H1 (cell line): Measurements from ENCODE around the gene CBFA2T2. TPM values are rescaled to one million over a fixed set of nuclear protein-coding genes. Genes with fewer than 3 reads are reported as not detected.

Experiments used
- CTCF ChIA-PET: fragments of 300-600 bp; sonication (Branson Sonifier 250); formaldehyde crosslinking; loops from one replicate; lab custom pipeline; 2021; ENCODE audit not compliant: partially characterized antibody; lab: Charles Lee
- POLR2A ChIA-PET: fragments of 300-600 bp; sonication (Branson Sonifier 250); formaldehyde crosslinking; loops from one replicate; lab custom pipeline; 2021; ENCODE audit warnings: inconsistent platforms; ENCODE audit not compliant: partially characterized antibody; lab: Charles Lee
- DNase-seq, 2 experiments: peaks; one replicate each; pipeline versions ENCODE4 v3.0.0 to v3.0.0-alpha.2; 2010 to 2022; ENCODE audit warnings: low spot score in 2 of 2, low read depth in 1 of 2, mixed read lengths in 1 of 2
- FAIRE-seq: peaks from 2 replicates; lab custom pipeline; 2011; peaks lifted over from hg19 to GRCh38; lab: Jason Lieb, UNC
- H2AFZ ChIP-seq: 2 replicates; pipeline ENCODE4 v1.8.1; 2012; ENCODE audit warnings: low read length, inconsistent platforms
- H2AK5ac ChIP-seq: 2 replicates; pipeline ENCODE4 v1.6.1; 2013; ENCODE audit warnings: low read depth, low read length
- H2BK120ac ChIP-seq: replicated peaks from 2 replicates; pipeline ENCODE3; 2013; ENCODE audit warnings: low read depth, low read length, inconsistent platforms
- H2BK12ac ChIP-seq: 2 replicates; pipeline ENCODE4 v1.6.1; 2013; ENCODE audit warnings: low read depth, low read length
- H2BK15ac ChIP-seq: 2 replicates; pipeline ENCODE4 v1.6.1; 2013; ENCODE audit warnings: low read length
- H2BK20ac ChIP-seq: 2 replicates; pipeline ENCODE4 v1.6.1; 2013; ENCODE audit warnings: low read length
- H2BK5ac ChIP-seq: 2 replicates; pipeline ENCODE4 v1.6.1; 2013; ENCODE audit warnings: low read depth, low read length
- H3K14ac ChIP-seq: 2 replicates; pipeline ENCODE4 v1.6.1; 2013; ENCODE audit warnings: inconsistent platforms; ENCODE audit not compliant: insufficient read length
- H3K18ac ChIP-seq: 2 replicates; pipeline ENCODE4 v1.6.1; 2013; ENCODE audit warnings: low read length; ENCODE audit errors: extremely low read depth
- H3K23ac ChIP-seq: 2 replicates; pipeline ENCODE4 v1.6.1; 2013; ENCODE audit warnings: inconsistent platforms; ENCODE audit not compliant: insufficient read length
- H3K23me2 ChIP-seq: 2 replicates; pipeline ENCODE4 v1.6.1; 2013; ENCODE audit warnings: low read depth, low read length
- H3K27ac ChIP-seq: 2 replicates; pipeline ENCODE4 v1.6.1; 2011; ENCODE audit warnings: low read depth, low read length, inconsistent platforms
- H3K27me3 ChIP-seq, 4 experiments: replicated peaks in 1 of 4; 1 replicate in 1 of 4; 2 replicates in 3 of 4; pipeline versions ENCODE4 v1.6.1 to v1.8.1; 2011 to 2013; ENCODE audit warnings: low read length in 3 of 4, mild to moderate bottlenecking in 3 of 4, inconsistent platforms in 2 of 4, mixed read lengths in 2 of 4, moderate library complexity in 1 of 4; ENCODE audit not compliant: control insufficient read depth in 3 of 4, insufficient read depth in 3 of 4; ENCODE audit errors: extremely low read depth in 1 of 4
- H3K36me3 ChIP-seq, 4 experiments: 2 replicates each; pipeline versions ENCODE4 v1.6.1 to v1.8.1; 2011 to 2013; ENCODE audit warnings: mild to moderate bottlenecking in 4 of 4, low read length in 3 of 4, moderate library complexity in 2 of 4, control low read depth in 1 of 4, inconsistent platforms in 1 of 4; ENCODE audit not compliant: insufficient read depth in 4 of 4, control insufficient read depth in 2 of 4
- H3K4ac ChIP-seq: replicated peaks from 2 replicates; pipeline ENCODE3; 2013; ENCODE audit warnings: low read length, low read depth, mixed read lengths, inconsistent platforms; ENCODE audit not compliant: insufficient read length
- H3K4me1 ChIP-seq, 4 experiments: replicated peaks in 1 of 4; 1 replicate in 1 of 4; 2 replicates in 3 of 4; pipeline versions ENCODE4 v1.6.1 to v1.8.1; 2011 to 2013; ENCODE audit warnings: low read length in 3 of 4, inconsistent platforms in 2 of 4, mixed read lengths in 1 of 4; ENCODE audit not compliant: insufficient read depth in 4 of 4, control insufficient read depth in 3 of 4
- H3K4me2 ChIP-seq, 2 experiments: 2 replicates each; pipeline versions ENCODE4 v1.6.1 to v1.8.1; 2011 to 2013; ENCODE audit warnings: low read depth in 2 of 2, low read length in 2 of 2, control low read depth in 1 of 2, inconsistent platforms in 1 of 2, mild to moderate bottlenecking in 1 of 2; ENCODE audit not compliant: insufficient read depth in 1 of 2
- H3K4me3 ChIP-seq, 4 experiments: fragments of 200-600, 300-600 bp in 1 of 4; sonication (generic), shearing (Covaris generic), sonication (Bioruptor Twin) in 1 of 4; 2 replicates each; pipeline versions ENCODE4 v1.5.1 to v1.8.1; 2011 to 2016; ENCODE audit warnings: low read length in 4 of 4, low read depth in 3 of 4, control low read depth in 2 of 4, inconsistent platforms in 2 of 4, mild to moderate bottlenecking in 2 of 4, mixed read lengths in 1 of 4, moderate library complexity in 1 of 4; ENCODE audit not compliant: insufficient read depth in 2 of 4; ENCODE audit errors: extremely low read depth in 1 of 4
- H3K56ac ChIP-seq: replicated peaks from 2 replicates; pipeline ENCODE3; 2013; ENCODE audit warnings: low read depth, mild to moderate bottlenecking, mixed read lengths, low read length, inconsistent platforms; ENCODE audit not compliant: insufficient read length
- H3K79me1 ChIP-seq: 2 replicates; pipeline ENCODE4 v1.6.1; 2013; ENCODE audit warnings: low read depth, low read length, control low read depth
- H3K79me2 ChIP-seq, 2 experiments: 2 replicates each; pipeline versions ENCODE4 v1.6.1 to v1.8.1; 2012 to 2013; ENCODE audit warnings: low read length in 2 of 2, mild to moderate bottlenecking in 2 of 2, inconsistent platforms in 1 of 2; ENCODE audit not compliant: insufficient read depth in 2 of 2, control insufficient read depth in 1 of 2
- H3K9ac ChIP-seq, 4 experiments: replicated peaks in 1 of 4; 1 replicate in 1 of 4; 2 replicates in 3 of 4; pipeline versions ENCODE4 v1.6.1 to v1.8.1; 2011 to 2013; ENCODE audit warnings: low read depth in 3 of 4, low read length in 3 of 4, control low read depth in 2 of 4, mild to moderate bottlenecking in 2 of 4, moderate library complexity in 2 of 4, inconsistent platforms in 1 of 4; ENCODE audit errors: extremely low read depth in 1 of 4
- H3K9me3 ChIP-seq, 2 experiments: 2 replicates each; pipeline versions ENCODE4 v1.6.1 to v1.8.1; 2012 to 2013; ENCODE audit warnings: mild to moderate bottlenecking in 2 of 2, moderate library complexity in 2 of 2, control low read depth in 1 of 2, inconsistent platforms in 1 of 2, low read depth in 1 of 2, low read length in 1 of 2, mixed read lengths in 1 of 2; ENCODE audit not compliant: insufficient read depth in 2 of 2
- H4K20me1 ChIP-seq, 2 experiments: replicated peaks in 1 of 2; 2 replicates each; pipeline versions ENCODE3 to v1.8.1; 2011 to 2013; ENCODE audit warnings: inconsistent platforms in 2 of 2, low read length in 2 of 2, mild to moderate bottlenecking in 1 of 2; ENCODE audit not compliant: insufficient read depth in 2 of 2, control insufficient read depth in 1 of 2
- H4K5ac ChIP-seq: 2 replicates; pipeline ENCODE4 v1.6.1; 2013; ENCODE audit warnings: low read length, low read depth, mixed read lengths, inconsistent platforms; ENCODE audit not compliant: insufficient read length
- H4K8ac ChIP-seq: 2 replicates; pipeline ENCODE4 v1.8.0; 2013; ENCODE audit warnings: mild to moderate bottlenecking, moderate library complexity, low read length, inconsistent platforms; ENCODE audit not compliant: insufficient read depth; ENCODE audit errors: extremely low read depth
- H4K91ac ChIP-seq: replicated peaks from 2 replicates; pipeline ENCODE3; 2013; ENCODE audit warnings: low read length, mixed read lengths, inconsistent platforms; ENCODE audit not compliant: insufficient read length
- CEBPB ChIP-seq: IDR thresholded peaks from 2 replicates; pipeline ENCODE4 v1.6.1; 2012; ENCODE audit warnings: low read depth, low read length
- RFX5 ChIP-seq: IDR thresholded peaks from 2 replicates; pipeline ENCODE4 v1.6.1; 2011; ENCODE audit warnings: low read depth, low read length, improper control_type of control experiment, borderline replicate concordance
- WGBS, 2 experiments: shearing (Covaris generic) in 1 of 2; methylation state at CpG; one replicate each; pipeline versions ENCODE4 v1.1.6 to v1.1.7; 2013 to 2015; ENCODE audit warnings: low lambda C conversion rate in 2 of 2, mixed read lengths in 2 of 2, inconsistent platforms in 1 of 2, low coverage in 1 of 2, missing lambda C conversion rate in 1 of 2; ENCODE audit not compliant: insufficient replicate concordance in 2 of 2, insufficient coverage in 1 of 2, insufficient read length in 1 of 2; ENCODE audit errors: extremely low coverage in 1 of 2, missing lambda C conversion rate in 1 of 2; 5-methylcytosine and 5-hydroxymethylcytosine counted together
- polyA plus RNA-seq, 7 experiments: library from polyadenylated mRNA; depleted of rRNA in 3 of 7; stranded (reverse) in 5 of 7; unstranded in 2 of 7; fragments of >200 nt in 5 of 7; fragments of 200-250 nt in 2 of 7; gene quantifications; 1 replicate in 5 of 7; 2 replicates in 1 of 7; 4 replicates in 1 of 7; pipeline versions ENCODE4 v1.2.1 to v1.2.3, GENCODE V29; 2011 to 2013; ENCODE audit warnings: missing spikeins in 2 of 7, mixed read lengths in 2 of 7
- total RNA-seq: library from RNA; stranded (reverse); fragmentation: NEBNext Ultra II Directional; extraction: Animal tissue kit (Norgen Biotek cat#: 25700); gene quantifications from 2 replicates; pipeline ENCODE4 v1.2.1, GENCODE V29; 2021

The CBFA2T2 gene
- total and polyA plus RNA-seq, 2 of the 8 experiments (the other 6 are each of a cell fraction or from before 2014, with no cell fraction given) = 11.6 to 12.9 TPM

- no peak overlapping the region for H3K56ac ChIP-seq
- no peak overlapping the region for H2AFZ ChIP-seq
- no peak overlapping the region for H3K23ac ChIP-seq
- H2BK20ac ChIP-seq = no peak overlapping the region
- H2BK120ac ChIP-seq = no peak overlapping the region
- TF ChIP-seq RFX5 (no peak), CEBPB (no peak)
- TF ChIP-seq, all 59 proteins: peak for 0
- Histone ChIP-seq H2BK12ac (no peak overlapping the region), H2AK5ac (no peak overlapping the region), H3K4me1 (no peaks in the 10 kb centered on the region), H3K4ac (no peak overlapping the region), H3K27me3 (no peaks in the 10 kb centered on the region), H3K23me2 (peaks cover 2% of the 10 kb centered on the region; the same call in 1 of the 2 replicates), H3K79me1 (no peaks in the 10 kb centered on the region), H3K9me3 (no peaks in the 10 kb centered on the region), H4K8ac (peak overlapping the region; percentile 87), H2BK5ac (no peak overlapping the region), H3K18ac (no peak overlapping the region), H4K5ac (no peak overlapping the region), H3K79me2 (no peaks in the 10 kb centered on the region), H3K27ac (no peak overlapping the region), H3K14ac (no peak overlapping the region), H3K9ac (no peak overlapping the region; a peak in 1 of 7 replicates), H4K20me1 (peaks cover 0 to 3% of the 10 kb centered on the region in 2 experiments), H2BK15ac (no peak overlapping the region), H4K91ac (no peak overlapping the region), H3K36me3 (peaks cover 0 to 21% (median 0%) of the 10 kb centered on the region in 4 experiments; a peak in 2 of 8 replicates), H3K4me3 (no peak overlapping the region), H3K4me2 (no peak overlapping the region)
- 92% methylated on average over 28 of the region's 28 CpGs; no CpG with 5 or more reads in 1 of the 2 experiments for WGBS, 2 experiments
- FAIRE-seq = no peak
- ChIA-PET POLR2A (no interaction called here), CTCF (interaction anchor here (1.6 kb wide), 1 partner anchor 9 kb away, joined by 7 read pairs; no protein-coding TSS in a partner anchor)
- no peak for DNase-seq
Measured at GRCh38 chr20:33644313-33645071, 154.6 kb downstream of the CBFA2T2 start.
